Ishikawa (cell line): ENCODE results near the gene ADAMTSL1.

ENCODE experiments used
- CEBPB ChIP-seq: IDR thresholded peaks from 2 replicates; pipeline ENCODE4 v1.6.1; 2012
- CREB1 ChIP-seq: IDR thresholded peaks from 2 replicates; pipeline ENCODE4 v1.6.1; 2012; ENCODE audit warnings: low read depth
- EGR1 ChIP-seq: IDR thresholded peaks from 2 replicates; pipeline ENCODE4 v1.6.1; 2012
- EP300 ChIP-seq: IDR thresholded peaks from 2 replicates; pipeline ENCODE4 v1.6.1; 2012; ENCODE audit warnings: borderline replicate concordance
- FOXM1 ChIP-seq: IDR thresholded peaks from 2 replicates; pipeline ENCODE4 v1.6.1; 2012; ENCODE audit warnings: low read depth, borderline replicate concordance
- MAX ChIP-seq: IDR thresholded peaks from 2 replicates; pipeline ENCODE4 v1.6.1; 2012
- NFIC ChIP-seq: IDR thresholded peaks from 2 replicates; pipeline ENCODE4 v1.6.1; 2012
- RAD21 ChIP-seq: IDR thresholded peaks from 2 replicates; pipeline ENCODE4 v1.6.1; 2012; ENCODE audit warnings: low read depth
- TAF1 ChIP-seq: IDR thresholded peaks from 2 replicates; pipeline ENCODE4 v1.6.1; 2012; ENCODE audit warnings: low read depth, mild to moderate bottlenecking
- TCF12 ChIP-seq: IDR thresholded peaks from 2 replicates; pipeline ENCODE4 v1.6.1; 2012; ENCODE audit warnings: low read depth
- TEAD4 ChIP-seq: IDR thresholded peaks from 2 replicates; pipeline ENCODE4 v1.6.1; 2012
- YY1 ChIP-seq: IDR thresholded peaks from 2 replicates; pipeline ENCODE4 v1.6.1; 2012; ENCODE audit warnings: low read depth
- ZBTB7A ChIP-seq: IDR thresholded peaks from 2 replicates; pipeline ENCODE4 v1.6.1; 2012; ENCODE audit warnings: low read depth
- TF ChIP-seq, protein P1 (sequence below): IDR thresholded peaks from 2 replicates; pipeline ENCODE4 v1.6.1; 2012
- TF ChIP-seq, protein P2 (sequence below): IDR thresholded peaks from 2 replicates; pipeline ENCODE4 v1.6.1; 2012; ENCODE audit warnings: low read depth, mild to moderate bottlenecking

The ADAMTSL1 gene

DNA sequence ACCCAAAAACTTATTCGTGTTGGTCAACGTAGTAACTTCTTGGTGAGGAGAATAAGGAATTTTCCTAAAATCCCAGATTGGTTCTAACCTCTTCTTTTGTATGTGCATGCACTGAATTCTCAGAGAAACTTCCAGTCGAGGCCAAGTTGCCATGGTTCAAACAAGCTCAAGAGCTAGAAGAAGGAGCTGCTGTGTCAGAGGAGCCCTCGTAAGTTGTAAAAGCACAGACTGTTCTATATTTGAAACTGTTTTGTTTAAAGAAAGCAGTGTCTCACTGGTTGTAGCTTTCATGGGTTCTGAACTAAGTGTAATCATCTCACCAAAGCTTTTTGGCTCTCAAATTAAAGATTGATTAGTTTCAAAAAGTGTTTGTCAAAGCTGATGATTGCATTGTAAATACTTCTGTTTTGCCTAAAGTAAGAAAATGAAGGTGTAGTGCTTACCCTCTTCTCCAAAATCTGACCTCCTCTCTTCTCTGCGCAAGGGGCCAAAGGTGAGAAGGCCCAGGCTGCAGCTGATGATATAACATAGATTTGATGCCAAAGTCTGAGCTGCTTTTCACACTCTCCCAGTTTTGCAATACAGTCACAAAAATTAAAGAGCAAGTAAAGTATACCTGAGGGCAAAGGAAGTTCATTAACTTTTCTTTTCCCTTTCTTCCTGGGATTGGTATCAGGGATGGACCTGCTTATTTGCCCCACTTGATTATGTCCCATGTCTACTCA, 210.8 kb downstream of the ADAMTSL1 start:
- TF ChIP-seq YY1 (no peak), CEBPB (no peak), NFIC (no peak), TEAD4 (no peak), FOXM1 (no peak), TAF1 (no peak), ZBTB7A (no peak), MAX (no peak), EP300 (no peak), EGR1 (no peak), TCF12 (no peak), RAD21 (no peak), CREB1 (no peak)
- TF ChIP-seq, protein P1, sequence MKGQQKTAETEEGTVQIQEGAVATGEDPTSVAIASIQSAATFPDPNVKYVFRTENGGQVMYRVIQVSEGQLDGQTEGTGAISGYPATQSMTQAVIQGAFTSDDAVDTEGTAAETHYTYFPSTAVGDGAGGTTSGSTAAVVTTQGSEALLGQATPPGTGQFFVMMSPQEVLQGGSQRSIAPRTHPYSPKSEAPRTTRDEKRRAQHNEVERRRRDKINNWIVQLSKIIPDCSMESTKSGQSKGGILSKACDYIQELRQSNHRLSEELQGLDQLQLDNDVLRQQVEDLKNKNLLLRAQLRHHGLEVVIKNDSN = no peak
- TF ChIP-seq, protein P2, sequence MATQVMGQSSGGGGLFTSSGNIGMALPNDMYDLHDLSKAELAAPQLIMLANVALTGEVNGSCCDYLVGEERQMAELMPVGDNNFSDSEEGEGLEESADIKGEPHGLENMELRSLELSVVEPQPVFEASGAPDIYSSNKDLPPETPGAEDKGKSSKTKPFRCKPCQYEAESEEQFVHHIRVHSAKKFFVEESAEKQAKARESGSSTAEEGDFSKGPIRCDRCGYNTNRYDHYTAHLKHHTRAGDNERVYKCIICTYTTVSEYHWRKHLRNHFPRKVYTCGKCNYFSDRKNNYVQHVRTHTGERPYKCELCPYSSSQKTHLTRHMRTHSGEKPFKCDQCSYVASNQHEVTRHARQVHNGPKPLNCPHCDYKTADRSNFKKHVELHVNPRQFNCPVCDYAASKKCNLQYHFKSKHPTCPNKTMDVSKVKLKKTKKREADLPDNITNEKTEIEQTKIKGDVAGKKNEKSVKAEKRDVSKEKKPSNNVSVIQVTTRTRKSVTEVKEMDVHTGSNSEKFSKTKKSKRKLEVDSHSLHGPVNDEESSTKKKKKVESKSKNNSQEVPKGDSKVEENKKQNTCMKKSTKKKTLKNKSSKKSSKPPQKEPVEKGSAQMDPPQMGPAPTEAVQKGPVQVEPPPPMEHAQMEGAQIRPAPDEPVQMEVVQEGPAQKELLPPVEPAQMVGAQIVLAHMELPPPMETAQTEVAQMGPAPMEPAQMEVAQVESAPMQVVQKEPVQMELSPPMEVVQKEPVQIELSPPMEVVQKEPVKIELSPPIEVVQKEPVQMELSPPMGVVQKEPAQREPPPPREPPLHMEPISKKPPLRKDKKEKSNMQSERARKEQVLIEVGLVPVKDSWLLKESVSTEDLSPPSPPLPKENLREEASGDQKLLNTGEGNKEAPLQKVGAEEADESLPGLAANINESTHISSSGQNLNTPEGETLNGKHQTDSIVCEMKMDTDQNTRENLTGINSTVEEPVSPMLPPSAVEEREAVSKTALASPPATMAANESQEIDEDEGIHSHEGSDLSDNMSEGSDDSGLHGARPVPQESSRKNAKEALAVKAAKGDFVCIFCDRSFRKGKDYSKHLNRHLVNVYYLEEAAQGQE = no peak

- TF ChIP-seq ZBTB7A = no peak
- TF ChIP-seq CEBPB = no peak
- TF ChIP-seq, protein P1 = no peak
- TF ChIP-seq EGR1 = no peak
- no peak for TF ChIP-seq CREB1
- TF ChIP-seq TAF1 = no peak
- TF ChIP-seq RAD21 = no peak
- no peak for TF ChIP-seq NFIC
- no peak for TF ChIP-seq YY1
- TF ChIP-seq TCF12 = no peak
- TF ChIP-seq, protein P2 = no peak
- no peak for TF ChIP-seq FOXM1
- TF ChIP-seq TEAD4 = no peak
- no peak for TF ChIP-seq EP300
- TF ChIP-seq MAX = no peak
These were observed 214.9 kb downstream of the ADAMTSL1 start for GRCh38 chr9:18688581-18689565.

DNA sequence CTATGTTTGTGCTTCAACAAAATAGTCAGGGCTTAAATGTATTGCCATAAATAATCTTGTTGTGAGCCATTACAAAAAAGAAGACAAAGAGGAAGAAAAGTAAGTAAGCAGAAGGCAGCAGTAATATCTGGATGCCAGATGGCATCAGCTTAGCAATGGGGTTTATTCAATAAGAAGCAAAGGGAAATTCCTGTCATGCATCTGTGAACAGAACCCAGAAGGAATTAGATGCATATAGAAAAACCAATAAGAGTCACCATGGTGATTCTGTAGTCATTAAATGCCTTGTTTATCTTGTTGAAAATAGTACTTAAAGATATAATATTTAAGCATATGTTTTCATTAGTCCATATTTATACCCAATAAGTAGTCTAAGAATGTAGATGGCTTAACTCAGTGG, 216.0 kb downstream of the ADAMTSL1 start:
- TF ChIP-seq CEBPB (no peak), RAD21 (no peak), FOXM1 (no peak), YY1 (no peak), TAF1 (no peak), ZBTB7A (no peak)
- TF ChIP-seq, protein P2 = no peak
- TF ChIP-seq, protein P1 = no peak
